ENCODE results near the gene LRFN3.

The LRFN3 gene

GRCh38 chr19:35993923-35994598 is 57.9 kb downstream of the LRFN3 start:
- no peak for TF ChIP-seq POLR2AphosphoS5 (IDR thresholded peaks at IDR 0.05; ENCODE audit: low read depth)
- Histone ChIP-seq H3K27ac (replicated peaks) (no peak overlapping the region), H3K27me3 (ENCODE audit: insufficient read depth, poor library complexity, severe bottlenecking) (no peaks in the 10 kb centered on the region), H3K4me3 (replicated peaks; ENCODE audit: insufficient read depth, low read length) (no peak overlapping the region)
- DNase-seq (ENCODE audit: low read depth in 1 of 2, low spot score in 1 of 2), result no peak
